Fibroblast of the conjunctiva (primary cell): ENCODE data around the gene LSAMP.
A peak's percentile ranks its signal among the peaks of the same experiment; 100 is the strongest.

ENCODE experiments used
- DNase-seq: peaks from one replicate; pipeline ENCODE4 v3.0.0-alpha.2; 2010; ENCODE audit warnings: low read depth

Gene LSAMP

DNA sequence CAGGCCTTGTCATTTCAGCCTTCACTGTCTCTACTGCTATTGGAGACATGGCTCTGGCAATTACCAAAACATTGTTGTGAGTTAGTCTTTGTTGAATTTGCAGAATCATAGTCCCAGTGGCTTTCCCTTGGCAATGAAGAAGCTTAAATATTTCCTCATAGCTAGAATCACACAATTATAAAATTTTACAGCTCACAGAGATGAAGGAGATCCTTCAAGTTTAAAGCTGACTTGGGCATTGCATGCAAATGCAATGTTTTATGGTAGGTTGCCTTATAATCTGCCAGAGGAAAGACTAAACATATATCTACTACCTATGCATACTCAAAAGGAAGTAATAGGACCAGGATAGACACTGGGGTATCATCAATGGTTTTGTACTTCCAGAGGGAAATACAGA, 90.9 kb downstream of the LSAMP start:
- DNase-seq, result no peak

DNA sequence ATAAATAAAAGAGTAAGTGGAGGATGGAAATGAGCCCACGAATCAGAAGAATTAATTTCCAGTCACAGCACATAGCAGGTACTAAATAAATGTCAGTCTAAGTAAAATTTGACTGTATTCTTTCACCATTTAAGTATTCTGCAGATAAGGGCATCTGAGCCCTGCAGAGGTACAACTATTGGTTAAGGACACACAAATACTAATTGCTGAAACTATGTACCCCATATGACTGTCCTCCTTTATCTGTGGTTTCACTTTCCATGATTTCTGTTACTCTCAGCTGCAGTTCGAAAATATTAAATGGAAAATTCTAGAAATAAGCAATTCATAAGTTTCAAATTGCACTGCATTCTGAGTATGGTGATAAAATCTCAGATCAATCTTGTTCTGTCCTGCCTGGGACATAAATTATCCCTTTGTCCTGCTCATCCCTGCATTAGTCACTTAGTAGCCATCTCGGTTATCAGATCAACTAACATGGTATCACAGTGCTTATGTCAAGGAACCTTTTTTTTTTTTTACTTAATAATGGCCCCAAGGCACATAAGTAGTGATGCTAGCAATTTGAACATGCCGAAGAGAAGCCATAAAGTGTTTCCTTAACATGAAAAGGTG, 95.1 kb downstream of the LSAMP start:
- DNase-seq, result no peak

DNA sequence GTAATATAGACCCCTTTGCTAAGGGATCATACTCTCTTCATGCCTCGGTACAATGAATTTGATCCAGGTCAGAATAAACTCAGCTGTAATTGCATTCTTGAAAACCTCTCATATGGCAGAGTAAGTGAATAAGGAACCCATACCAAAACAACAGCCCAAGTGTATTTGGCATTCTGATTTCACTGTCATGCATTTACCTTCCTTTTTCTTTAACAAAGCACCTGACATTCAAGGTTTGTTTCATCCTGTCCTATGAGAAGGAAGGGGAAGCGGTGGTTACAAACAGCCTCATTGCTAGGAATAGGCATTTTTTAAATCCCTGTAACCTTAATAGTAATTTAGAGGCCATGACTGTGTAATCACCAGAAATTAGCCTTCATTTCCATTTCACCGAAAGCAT, 97.1 kb downstream of the LSAMP start:
- DNase-seq, result no peak

DNA sequence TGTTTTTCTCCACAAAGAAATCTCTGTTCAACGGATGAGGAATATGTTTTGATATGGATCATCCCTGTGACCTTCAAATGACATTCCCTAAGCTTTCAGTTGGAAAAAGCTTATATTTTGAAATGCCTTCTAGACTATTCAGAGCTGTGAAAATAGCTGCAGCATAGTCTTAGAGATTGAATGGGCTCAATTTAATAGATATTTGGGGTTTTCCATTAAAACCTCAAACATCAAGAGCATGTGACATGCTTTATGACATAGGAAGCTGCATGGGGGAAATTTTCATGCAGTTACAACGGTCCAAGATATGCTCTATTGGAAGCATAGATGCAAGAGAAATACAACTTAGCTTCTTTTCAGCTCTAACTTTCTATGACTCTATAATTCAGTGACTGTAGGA, 102.8 kb downstream of the LSAMP start:
- DNase-seq, result no peak

DNA sequence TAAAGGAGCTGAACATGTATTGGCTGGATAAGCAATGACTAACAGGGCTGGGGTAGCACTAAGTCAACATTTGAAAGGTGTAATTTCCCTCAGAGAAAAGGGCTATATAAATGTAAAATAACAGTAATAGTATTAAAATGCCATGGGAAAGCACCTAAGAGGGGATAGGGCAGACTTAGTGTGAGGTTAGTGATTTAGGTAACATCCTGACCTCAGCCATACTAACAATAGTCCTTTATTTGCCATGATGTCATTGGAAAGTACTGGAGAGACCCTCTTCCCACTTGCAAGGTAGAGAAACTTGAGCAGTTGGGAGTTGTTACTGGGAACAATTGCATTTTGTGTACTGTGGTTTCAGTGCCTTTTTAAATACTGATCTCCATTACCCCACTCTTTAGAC, 103.4 kb downstream of the LSAMP start:
- no peak for DNase-seq

DNA sequence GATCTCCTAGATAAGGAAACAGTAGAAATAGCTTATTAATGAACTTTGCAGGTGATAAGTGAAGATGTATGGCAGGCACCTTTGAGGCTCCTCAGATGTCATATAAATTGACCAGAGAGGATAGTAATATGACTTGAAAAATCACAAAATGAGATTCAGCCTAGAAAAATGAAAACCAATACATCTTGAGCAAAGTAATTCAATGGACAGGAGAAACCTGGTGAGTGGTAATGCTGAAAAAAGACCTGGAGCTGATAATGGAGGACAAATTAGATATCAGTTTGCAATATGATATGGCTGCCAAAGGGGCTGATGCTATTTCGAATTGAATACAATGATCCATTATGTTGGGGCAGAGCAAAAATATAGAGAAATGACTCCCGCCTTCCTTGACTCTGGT, 103.9 kb downstream of the LSAMP start:
- no peak for DNase-seq

DNA sequence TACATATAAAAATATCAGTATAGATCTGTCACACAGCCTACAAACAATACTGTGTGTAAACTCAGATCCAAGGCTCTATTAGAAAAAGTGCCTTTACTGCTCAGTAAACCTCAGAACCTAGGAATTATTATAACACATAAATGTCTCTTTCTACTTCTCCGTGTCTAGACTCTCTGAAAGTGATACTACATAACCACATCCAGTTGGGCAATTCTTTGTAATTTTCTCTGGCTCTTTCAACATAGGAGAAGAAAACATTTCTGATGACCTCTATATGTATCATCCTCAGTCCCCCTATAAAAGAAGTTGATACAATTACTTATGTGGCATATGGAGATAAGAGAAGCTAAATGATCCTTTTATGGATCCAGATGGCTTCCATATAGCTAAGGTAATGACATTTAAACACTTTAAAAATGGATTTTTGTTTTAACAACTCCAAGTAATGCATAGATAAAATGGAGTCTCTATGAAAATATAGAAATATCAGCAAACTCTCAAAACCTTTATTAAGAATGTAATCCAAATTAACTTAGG, 104.5 kb downstream of the LSAMP start:
- DNase-seq, result no peak

- peak; percentile 1 for DNase-seq
These were observed 105.8 kb downstream of the LSAMP start for GRCh38 chr3:116339441-116340028.

- DNase-seq, result no peak
These were observed 106.6 kb downstream of the LSAMP start for GRCh38 chr3:116338713-116339112.

GRCh38 chr3:116337229-116337628, 108.1 kb downstream of the LSAMP start:
- no peak for DNase-seq

DNA sequence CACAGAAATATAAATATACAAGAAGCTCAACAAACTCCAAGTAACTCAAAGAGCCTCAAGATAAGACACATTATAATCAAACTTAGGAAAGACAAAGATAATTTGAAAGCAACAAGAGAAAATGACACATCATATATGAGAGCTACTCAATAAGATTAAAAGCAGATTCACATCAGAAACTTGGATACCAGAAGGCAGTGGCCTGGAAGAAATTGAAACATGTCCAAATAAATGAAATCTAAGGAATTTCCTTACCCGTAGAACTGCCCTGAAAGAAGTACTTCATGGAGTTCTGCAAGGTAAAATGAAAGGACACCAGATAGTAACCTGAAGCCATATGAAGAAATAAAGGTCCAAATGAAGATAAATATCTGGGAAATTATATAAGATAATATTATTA, 113.9 kb downstream of the LSAMP start:
- DNase-seq, result no peak

DNA sequence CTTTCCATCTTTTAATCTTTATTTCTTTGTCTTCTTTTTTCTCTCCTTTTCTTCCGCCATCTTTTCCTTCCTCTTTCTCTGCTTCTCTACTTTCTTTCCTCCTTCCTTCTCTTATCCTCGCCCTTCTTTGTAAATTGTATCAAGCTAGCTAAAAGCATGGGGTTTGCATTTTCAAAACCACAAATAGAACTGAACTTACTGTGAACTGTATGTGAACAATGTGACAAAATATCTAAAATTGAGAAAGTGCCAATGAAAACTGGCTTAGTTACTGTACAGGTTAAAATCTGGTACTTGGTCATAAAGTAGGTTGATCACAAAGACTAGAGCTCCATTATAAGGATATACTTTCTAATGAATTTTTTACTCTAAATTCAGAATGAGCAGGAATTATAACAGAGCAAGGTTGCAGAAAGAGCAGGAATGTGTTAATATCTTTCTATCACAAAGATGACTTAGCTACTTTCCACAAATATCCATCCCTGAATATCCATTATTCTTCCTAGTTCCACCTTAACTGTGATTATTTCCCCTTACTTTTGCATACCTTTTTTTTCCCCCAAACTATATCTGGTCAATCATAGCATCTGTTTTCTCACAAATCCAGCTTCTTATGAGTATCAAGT, 122.4 kb downstream of the LSAMP start:
- DNase-seq, result no peak

DNA sequence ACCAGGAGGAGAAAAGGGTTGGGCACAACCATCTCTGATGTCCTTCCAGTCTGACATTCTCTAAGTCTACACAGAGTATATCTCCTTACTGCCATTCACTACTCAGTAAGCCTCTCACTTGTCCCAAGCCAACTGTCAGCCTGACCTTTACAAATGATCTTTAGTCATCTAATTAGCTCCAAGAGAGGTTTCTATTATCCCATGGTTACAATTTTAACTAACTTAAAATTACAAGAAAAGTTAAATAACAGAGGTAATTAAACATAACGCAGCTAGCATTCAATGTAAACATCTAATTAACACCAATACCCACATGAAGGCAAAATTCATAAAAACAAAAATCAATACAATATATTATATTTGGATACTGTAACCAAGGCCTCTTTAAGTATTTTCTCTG, 126.9 kb downstream of the LSAMP start:
- no peak for DNase-seq

DNA sequence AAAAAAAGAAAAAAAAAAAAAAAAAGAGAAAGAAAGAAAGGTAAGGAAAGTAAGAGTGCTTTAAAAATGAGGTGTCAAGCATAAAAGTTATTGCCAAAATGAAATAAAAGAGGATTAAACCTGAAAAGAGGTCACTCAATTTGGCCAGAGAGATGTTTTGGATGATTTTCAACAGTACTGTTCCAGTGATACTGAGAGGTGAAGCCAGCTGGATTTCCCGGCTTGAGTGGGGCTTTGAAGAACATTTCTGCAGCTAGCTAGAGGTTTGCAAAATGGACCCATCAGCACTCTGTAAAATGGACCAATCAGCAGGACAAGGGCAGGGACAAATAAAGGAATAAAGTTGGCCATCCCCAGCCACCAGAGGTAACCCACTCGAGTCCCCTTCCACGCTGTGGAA, 128.5 kb downstream of the LSAMP start:
- DNase-seq, result no peak

GRCh38 chr3:116314476-116314875, 130.8 kb downstream of the LSAMP start:
- no peak for DNase-seq

DNA sequence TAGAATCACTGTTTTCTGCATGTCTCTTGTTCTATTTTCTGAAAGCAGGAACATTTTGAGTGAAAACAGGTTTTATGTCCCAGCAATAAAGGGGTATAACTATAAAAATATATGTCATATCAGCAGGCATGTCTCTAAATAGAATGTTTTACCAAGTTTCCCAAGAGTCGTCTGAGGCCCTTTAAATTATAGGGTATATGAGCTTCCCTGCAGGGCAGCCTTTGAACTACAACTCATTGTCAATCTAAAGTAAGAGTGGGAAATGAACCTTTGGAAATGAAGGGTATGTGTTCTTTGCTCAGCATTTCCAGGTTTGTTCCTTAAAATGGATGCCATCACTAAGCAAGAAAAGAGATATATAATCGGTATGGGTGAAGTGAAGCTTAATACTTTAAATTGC, 138.6 kb downstream of the LSAMP start:
- DNase-seq, result no peak

- DNase-seq, result no peak
These were observed 139.1 kb downstream of the LSAMP start for GRCh38 chr3:116306149-116306548.

DNA sequence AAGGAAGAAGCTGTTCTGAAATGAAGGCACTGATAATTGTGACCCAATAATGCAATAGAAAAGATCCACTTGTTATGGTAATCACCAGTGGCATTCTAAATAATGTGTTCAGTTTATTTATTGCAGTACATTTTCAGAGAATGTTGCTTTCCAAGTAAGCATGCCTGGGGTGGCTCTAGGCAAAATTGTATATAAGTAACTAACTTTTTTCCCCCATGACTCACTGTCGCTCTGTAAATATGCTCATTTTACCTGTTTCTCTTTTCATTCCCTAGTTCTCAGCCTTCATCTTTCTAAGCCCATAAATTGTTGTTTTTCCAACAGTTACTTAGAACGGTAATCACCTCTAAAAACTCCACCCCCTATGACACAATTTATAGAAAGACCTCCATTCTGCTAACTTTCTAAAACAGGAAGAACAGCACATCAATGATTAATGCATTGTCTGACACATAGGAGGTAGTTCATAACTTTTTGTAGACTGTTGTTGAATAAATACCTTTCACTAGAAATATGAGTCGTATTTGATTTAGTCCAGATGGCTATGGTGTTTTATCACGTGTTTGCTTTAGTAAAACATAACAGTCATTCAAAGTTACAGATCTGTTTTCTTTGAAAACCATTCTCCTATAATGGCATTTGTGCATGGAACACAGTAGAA, 143.1 kb downstream of the LSAMP start:
- DNase-seq, result peak; percentile 8

GRCh38 chr3:116301422-116301821, 143.9 kb downstream of the LSAMP start:
- no peak for DNase-seq

DNA sequence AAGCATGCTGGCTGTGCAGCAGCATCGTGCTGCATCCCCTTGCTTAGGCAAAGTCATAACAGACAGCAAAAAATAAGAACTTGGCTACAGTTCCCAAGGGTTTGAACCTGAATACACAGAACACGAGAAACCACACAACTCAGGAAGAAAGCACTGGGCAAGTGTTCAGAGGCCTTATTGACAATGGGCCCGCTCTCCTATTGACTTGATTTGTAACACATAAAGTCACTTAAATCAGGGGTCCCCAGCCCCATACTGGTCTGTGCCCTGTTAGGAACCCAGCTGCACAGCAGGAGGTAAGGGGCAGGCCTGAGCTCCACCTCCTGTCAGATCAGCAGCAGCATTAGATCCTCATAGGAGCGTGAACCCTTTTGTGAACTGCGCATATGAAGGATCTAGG, 145.1 kb downstream of the LSAMP start:
- no peak for DNase-seq

GRCh38 chr3:116299646-116300081, 145.6 kb downstream of the LSAMP start:
- no peak for DNase-seq

DNA sequence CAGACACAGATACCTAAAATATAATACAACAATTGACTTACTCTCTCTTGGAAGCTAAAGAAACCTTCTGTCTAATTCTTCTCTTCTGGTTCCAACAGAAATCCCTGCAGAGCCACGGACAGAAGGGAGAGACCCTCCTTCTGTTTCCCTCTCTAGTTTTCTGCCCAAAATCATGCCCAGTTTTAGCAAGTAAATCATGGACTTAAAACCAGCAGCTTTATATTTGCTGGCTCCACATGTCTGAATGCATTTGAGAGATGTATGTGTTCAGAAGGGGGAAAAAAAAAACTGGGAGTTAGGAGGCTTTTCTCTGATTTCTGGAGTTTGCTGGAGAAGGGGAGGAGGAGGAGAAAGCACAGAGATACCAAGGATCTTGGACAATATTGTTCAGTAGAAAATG, 147.1 kb downstream of the LSAMP start:
- no peak for DNase-seq

- DNase-seq, result no peak
These were observed 154.1 kb downstream of the LSAMP start for GRCh38 chr3:116291141-116291540.
